Heart left ventricle (tissue), 16 donors: ENCODE measurements around the gene MEGF11. TPM values are rescaled to one million over a fixed set of nuclear protein-coding genes. Genes with fewer than 3 reads are reported as not detected.
A peak's percentile ranks its signal among the peaks of the same experiment; 100 is the strongest.

ENCODE experiments used
- ATAC-seq, 4 donors: fragments of 200-7000 bp; cut with Tn5 transposase; one replicate each; pipeline ENCODE4 v1.9.1; 2020 to 2022; ENCODE audit warnings: moderate library complexity in 4 of 4, mild to moderate bottlenecking in 3 of 4, moderate number of reproducible peaks in 1 of 4
- DNase-seq, 5 donors: peaks; one replicate each; pipeline ENCODE4 v3.0.0-alpha.2; 2020
- H3K27ac ChIP-seq, 12 donors: fragments of 200-600 bp; sonication (generic) in 4 of 12; one replicate each; pipeline versions ENCODE4 v1.5.0 to v1.8.0; 2016 to 2022; ENCODE audit warnings: mild to moderate bottlenecking in 2 of 12
- H3K27me3 ChIP-seq, 9 donors: fragments of 200-600 bp; sonication (generic) in 2 of 9; one replicate each; pipeline versions ENCODE4 v1.5.1 to v1.8.0; 2016 to 2022; ENCODE audit warnings: mild to moderate bottlenecking in 3 of 9
- H3K36me3 ChIP-seq, 9 donors: fragments of 200-600 bp; sonication (generic) in 2 of 9; one replicate each; pipeline versions ENCODE4 v1.5.0 to v1.8.0; 2018 to 2022; ENCODE audit warnings: mild to moderate bottlenecking in 2 of 9
- H3K4me1 ChIP-seq, 12 donors: fragments of 200-600 bp; sonication (generic) in 4 of 12; one replicate each; pipeline versions ENCODE4 v1.5.0 to v1.8.0; 2016 to 2022; ENCODE audit warnings: mild to moderate bottlenecking in 3 of 12
- H3K4me3 ChIP-seq, 12 donors: fragments of 200-600 bp; sonication (generic) in 4 of 12; one replicate each; pipeline versions ENCODE4 v1.5.0 to v1.8.0; 2017 to 2022; ENCODE audit warnings: mild to moderate bottlenecking in 9 of 12, moderate library complexity in 4 of 12
- H3K9me3 ChIP-seq, 12 donors: fragments of 200-600 bp; sonication (generic) in 4 of 12; one replicate each; pipeline versions ENCODE4 v1.5.0 to v1.8.0; 2016 to 2022; ENCODE audit warnings: mild to moderate bottlenecking in 1 of 12
- POLR2A ChIP-seq, 2 donors: fragments of 450-650 bp; IDR thresholded peaks; one replicate each; pipeline ENCODE4 v1.6.1; 2017; ENCODE audit warnings: antibody characterized with exemption in 2 of 2, mild to moderate bottlenecking in 2 of 2, moderate library complexity in 2 of 2
- WGBS, 4 donors: extraction: QIAGEN DNeasy Blood & Tissue Kit in 2 of 4; methylation state at CpG; one replicate each; pipeline versions ENCODE4 v1.1.5 to v1.1.7; 2013 to 2018; 5-methylcytosine and 5-hydroxymethylcytosine counted together
- intact Hi-C, 10 donors: fragments of 100-400 bp; cut with DNase I; formaldehyde crosslinking; loops; one replicate each; pipeline versions ENCODE4 v1.11.1 to v1.14.2; 2022
- polyA plus RNA-seq, 2 donors: library from polyadenylated mRNA; stranded (reverse); fragments of 200-250 nt; gene quantifications; one replicate each; pipeline ENCODE4 v1.2.3, GENCODE V29; 2013
- total RNA-seq, 9 donors: library from RNA; depleted of rRNA in 2 of 9; stranded (reverse); fragments of >200 nt in 2 of 9; fragmentation: NEBNext Ultra II Directional in 3 of 9; extraction: Animal tissue kit (Norgen Biotek cat#: 25700) in 3 of 9; gene quantifications; one replicate each; pipeline versions ENCODE4 v1.1.0 to v1.2.4, GENCODE V29; 2016 to 2023
- TF ChIP-seq, protein P1 (sequence below), 12 donors: fragments of 200-600 bp; sonication (generic) in 4 of 12; IDR thresholded peaks; one replicate each; pipeline versions ENCODE4 v1.5.0 to v1.8.0; 2018 to 2022; ENCODE audit warnings: antibody characterized with exemption in 12 of 12, mild to moderate bottlenecking in 5 of 12
- donor health status: ischemic (EF 13 %, LVEDD 7.1; RV severe dilation, severe dysfunction).
- donor health status: healthy with polysubstance abuse.
- donor health status: DM: no; HTN: yes; CAD: no.
- donor health status: DM: no; HTN: no; CAD: no.
- donor health status: ischemic (EF 25% LVEDD 6.9; RV normal size, moderate dysfunction).
- donor health status: ischemic (EF 25% LVEDD 5.7; RV mildly dilated, moderate dysfunction).
- donor health status: healthy.
- donor health status: DM: yes; HTN: yes; CAD: no.
- donor health status: ischemic (EF 35%, LVEDD 5.7; RV mildly dilated, moderate dysfunction).
- donor health status: nonischemic (EF 11% LVEDD 7.7; RV severe dilation, severe dysfunction).
- donor health status: DM: yes; HTN: yes; CAD: no.
- donor health status: PGD.
- donor health status: ischemic (EF 29% LVEDD 5.4; RV normal size, mild dysfunction).
- donor health status: nonischemic (EF 23%, LVEDD 6.1; RV moderate dilation, normal function).

The MEGF11 gene
- total and polyA plus RNA-seq, 11 donors, result 0.07 TPM; not detected in 10

DNA sequence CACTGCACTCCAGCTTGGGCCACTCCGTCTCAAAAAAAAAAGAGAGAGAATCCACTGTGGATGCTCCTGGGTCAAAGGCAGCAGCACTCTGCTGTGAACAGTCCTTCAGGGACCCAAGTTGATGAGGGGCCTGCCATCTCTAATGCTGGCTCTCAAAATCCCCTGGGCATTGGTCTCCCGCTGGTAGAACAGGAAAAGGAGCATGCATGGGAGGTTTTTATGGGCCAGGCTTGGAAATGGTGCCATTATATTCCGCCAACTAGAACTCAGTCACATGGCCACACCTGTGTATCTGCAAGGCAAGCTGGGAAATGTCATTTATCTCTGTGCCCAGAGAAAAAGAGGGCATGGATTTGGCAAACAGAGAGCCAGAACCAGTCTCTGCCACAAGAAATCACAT is 36.5 kb upstream of the MEGF11 start:
- TF ChIP-seq, protein P1, sequence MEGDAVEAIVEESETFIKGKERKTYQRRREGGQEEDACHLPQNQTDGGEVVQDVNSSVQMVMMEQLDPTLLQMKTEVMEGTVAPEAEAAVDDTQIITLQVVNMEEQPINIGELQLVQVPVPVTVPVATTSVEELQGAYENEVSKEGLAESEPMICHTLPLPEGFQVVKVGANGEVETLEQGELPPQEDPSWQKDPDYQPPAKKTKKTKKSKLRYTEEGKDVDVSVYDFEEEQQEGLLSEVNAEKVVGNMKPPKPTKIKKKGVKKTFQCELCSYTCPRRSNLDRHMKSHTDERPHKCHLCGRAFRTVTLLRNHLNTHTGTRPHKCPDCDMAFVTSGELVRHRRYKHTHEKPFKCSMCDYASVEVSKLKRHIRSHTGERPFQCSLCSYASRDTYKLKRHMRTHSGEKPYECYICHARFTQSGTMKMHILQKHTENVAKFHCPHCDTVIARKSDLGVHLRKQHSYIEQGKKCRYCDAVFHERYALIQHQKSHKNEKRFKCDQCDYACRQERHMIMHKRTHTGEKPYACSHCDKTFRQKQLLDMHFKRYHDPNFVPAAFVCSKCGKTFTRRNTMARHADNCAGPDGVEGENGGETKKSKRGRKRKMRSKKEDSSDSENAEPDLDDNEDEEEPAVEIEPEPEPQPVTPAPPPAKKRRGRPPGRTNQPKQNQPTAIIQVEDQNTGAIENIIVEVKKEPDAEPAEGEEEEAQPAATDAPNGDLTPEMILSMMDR (IDR thresholded peaks at IDR 0.05), result no peak
- no peak for TF ChIP-seq POLR2A (IDR thresholded peaks at IDR 0.05)
- intact Hi-C loops, result loop anchor here in 1 of 10 donors (5.0 kb wide), 1 partner anchor 207 kb away; the partner anchor contains the start of gene SNAPC5

DNA sequence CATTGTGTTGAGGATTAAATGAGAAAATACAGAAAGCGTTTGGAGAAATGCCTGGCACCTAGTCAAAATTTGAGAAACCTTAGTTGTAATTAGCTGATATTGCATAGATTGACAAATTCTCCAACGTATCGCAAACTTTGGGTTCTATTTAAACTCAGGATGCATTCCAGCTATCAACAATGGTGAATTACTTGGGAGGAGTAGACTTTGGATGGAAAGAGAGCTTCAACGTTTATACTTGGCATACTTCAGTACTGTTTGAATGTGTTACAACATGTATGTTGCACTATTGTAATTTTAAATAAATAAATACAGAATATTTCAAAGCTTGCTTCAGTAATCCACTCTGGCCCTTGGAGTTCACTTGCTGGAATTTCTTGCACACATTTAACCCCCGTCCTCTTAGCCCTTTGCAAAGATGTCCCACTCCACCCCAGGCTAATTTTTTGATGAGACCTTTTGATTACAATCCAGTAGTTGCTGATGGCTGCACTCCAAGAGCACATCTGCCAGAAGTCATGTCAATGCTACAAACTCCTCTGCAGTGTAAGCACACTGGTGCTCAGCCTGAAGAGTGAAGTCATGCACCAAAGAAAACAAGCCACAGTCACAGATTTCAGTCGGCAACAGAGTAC is 35.1 kb upstream of the MEGF11 start:
- 76 to 80% (median 77%) methylated on average over 6 of the region's 6 CpGs for WGBS, 4 donors
- ATAC-seq (no peak), DNase-seq (no peak)
- H3K36me3 ChIP-seq, result no peaks in the 10 kb centered on the region
- no peaks in the 10 kb centered on the region for H3K27me3 ChIP-seq
- intact Hi-C loops, result loop anchor here in 7 of 10 donors (1.0 to 10.0 kb wide), 5 partner anchors 306 to 654 kb away; no protein-coding TSS in a partner anchor
- H3K4me1 ChIP-seq, result peaks cover 0 to 16% (median 8%) of the 10 kb centered on the region in 12 donors
- H3K9me3 ChIP-seq, result no peaks in the 10 kb centered on the region
- TF ChIP-seq, protein P1 (IDR thresholded peaks at IDR 0.05), result no peak
- TF ChIP-seq POLR2A (IDR thresholded peaks at IDR 0.05), result no peak
- H3K4me3 ChIP-seq, result no peak overlapping the region
- H3K27ac ChIP-seq, result no peak overlapping the region

More for the DNA sequence above, 36.5 kb upstream of the MEGF11 start:
- 77 to 98% (median 89%) methylated on average over 2 to 3 of the region's 3 CpGs for WGBS, 4 donors
- no peak for DNase-seq
- no peak overlapping the region for H3K4me3 ChIP-seq
- no peaks in the 10 kb centered on the region for H3K27me3 ChIP-seq
- H3K27ac ChIP-seq, result no peak overlapping the region
- H3K9me3 ChIP-seq, result no peaks in the 10 kb centered on the region
- H3K36me3 ChIP-seq, result no peaks in the 10 kb centered on the region
- H3K4me1 ChIP-seq, result peaks cover 3 to 27% (median 14%) of the 10 kb centered on the region in 12 donors
- ATAC-seq, result no peak

DNA sequence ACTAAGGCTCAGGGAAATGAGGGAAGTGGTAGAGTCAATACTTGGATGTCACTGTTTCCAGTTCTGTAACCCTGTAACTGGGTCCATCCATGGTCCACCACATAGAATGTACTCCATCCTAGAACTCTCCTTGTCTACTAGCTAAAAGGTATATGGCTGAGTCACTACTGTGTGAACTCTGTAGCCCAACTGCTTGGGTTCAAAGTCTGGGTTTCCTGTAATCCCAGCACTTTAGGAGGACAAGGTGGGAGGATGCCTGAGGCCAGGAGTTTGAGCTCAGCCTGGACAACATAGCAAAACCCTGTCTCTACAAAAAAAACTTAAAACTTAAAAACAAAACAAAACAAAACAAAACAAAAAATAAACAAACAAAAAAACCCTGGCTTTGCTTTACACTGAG is 34.5 kb upstream of the MEGF11 start:
- no peak for TF ChIP-seq POLR2A (IDR thresholded peaks at IDR 0.05)
- TF ChIP-seq, protein P1 (IDR thresholded peaks at IDR 0.05), result no peak
- no peaks in the 10 kb centered on the region for H3K36me3 ChIP-seq
- H3K4me3 ChIP-seq, result no peak overlapping the region
- H3K9me3 ChIP-seq, result no peaks in the 10 kb centered on the region
- ATAC-seq (peak in 1 of 4 donors; percentile 29), DNase-seq (no peak)
- H3K27ac ChIP-seq, result no peak overlapping the region
- H3K27me3 ChIP-seq, result no peaks in the 10 kb centered on the region
- peaks cover 0 to 16% (median 8%) of the 10 kb centered on the region in 12 donors for H3K4me1 ChIP-seq
- intact Hi-C loops, result loop anchor here in 7 of 10 donors (5.0 to 10.0 kb wide), 4 partner anchors 306 to 653 kb away; no protein-coding TSS in a partner anchor

DNA sequence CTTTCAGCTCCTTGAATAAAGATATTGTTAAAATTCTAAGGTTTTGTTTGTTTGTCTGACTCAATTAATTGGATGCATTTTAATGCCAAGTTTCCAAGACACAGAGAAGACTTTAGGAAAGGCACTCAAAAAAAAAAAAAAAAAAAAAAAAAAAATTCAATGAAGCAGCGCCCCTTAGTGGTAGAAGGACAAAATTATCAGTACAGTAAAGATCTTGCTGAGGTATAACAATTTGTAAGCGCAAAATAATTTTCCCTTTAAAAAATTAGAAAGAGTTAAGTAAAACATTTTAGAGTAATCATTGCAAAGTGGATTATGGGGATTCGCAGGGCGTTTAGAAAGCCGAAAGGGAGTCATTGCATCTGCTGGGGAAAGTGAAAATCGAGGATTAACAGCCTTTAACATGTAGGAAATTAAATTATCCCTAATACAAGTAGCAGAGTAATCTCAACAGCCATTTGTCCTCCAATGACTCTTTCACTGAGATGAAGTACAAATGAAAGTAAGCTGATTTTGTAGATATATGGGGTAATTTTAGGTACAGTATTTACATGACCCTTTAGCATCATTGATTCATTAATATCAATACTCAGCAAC is 34.0 kb upstream of the MEGF11 start:
- Histone ChIP-seq H3K27ac (no peak overlapping the region), H3K4me3 (no peak overlapping the region), H3K36me3 (no peaks in the 10 kb centered on the region), H3K9me3 (no peaks in the 10 kb centered on the region), H3K27me3 (no peaks in the 10 kb centered on the region), H3K4me1 (peaks cover 0 to 11% (median 5%) of the 10 kb centered on the region in 12 donors)
- TF ChIP-seq, protein P1 (IDR thresholded peaks at IDR 0.05), result peak; percentile 35 to 76 (median 62)
- no peak for TF ChIP-seq POLR2A (IDR thresholded peaks at IDR 0.05)
- intact Hi-C loops, result loop anchor here in 8 of 10 donors (2.0 to 10.0 kb wide), 5 partner anchors 305 to 653 kb away; no protein-coding TSS in a partner anchor
- 12 to 17% (median 14%) methylated on average over 6 of the region's 6 CpGs for WGBS, 4 donors
- ATAC-seq (no peak), DNase-seq (no peak)
